Neural progenitor cell (in vitro differentiated cells): ENCODE measurements around the gene GYS2. TPM values are rescaled to one million over a fixed set of nuclear protein-coding genes. Genes with fewer than 3 reads are reported as not detected.
A peak's percentile ranks its signal among the peaks of the same experiment; 100 is the strongest.

ENCODE experiments used
- DNase-seq: peaks from one replicate; pipeline ENCODE4 v3.0.0-alpha.2; 2016; ENCODE audit warnings: low spot score
- H2AFZ ChIP-seq: fragments of 200-600 bp; sonication (generic); replicated peaks from 2 replicates; pipeline ENCODE4 v1.6.1; 2016; ENCODE audit warnings: antibody characterized with exemption
- H3F3A ChIP-seq: fragments of 200-600 bp; sonication (generic); 2 replicates; pipeline ENCODE4 v1.6.1; 2016; ENCODE audit warnings: antibody characterized with exemption, low read depth
- H3K27ac ChIP-seq: fragments of 200-600 bp; sonication (generic); 2 replicates; pipeline ENCODE4 v1.5.1; 2016; ENCODE audit warnings: mild to moderate bottlenecking
- H3K27me3 ChIP-seq: fragments of 200-600 bp; sonication (generic); 2 replicates; pipeline ENCODE4 v1.6.1; 2016; ENCODE audit warnings: mild to moderate bottlenecking, moderate library complexity
- H3K36me3 ChIP-seq: fragments of 200-600 bp; sonication (generic); 2 replicates; pipeline ENCODE4 v1.5.1; 2016
- H3K4me1 ChIP-seq: fragments of 200-600 bp; sonication (generic); 2 replicates; pipeline ENCODE4 v1.6.1; 2016; ENCODE audit warnings: mixed run types
- H3K4me2 ChIP-seq: fragments of 200-600 bp; sonication (generic); 2 replicates; pipeline ENCODE4 v1.6.1; 2016
- H3K4me3 ChIP-seq: fragments of 200-600 bp; sonication (generic); 2 replicates; pipeline ENCODE4 v1.5.1; 2016
- H3K79me2 ChIP-seq: fragments of 200-600 bp; sonication (generic); 2 replicates; pipeline ENCODE4 v1.6.1; 2016; ENCODE audit warnings: low read depth
- H3K9ac ChIP-seq: fragments of 200-600 bp; sonication (generic); 2 replicates; pipeline ENCODE4 v1.6.1; 2016
- H3K9me3 ChIP-seq: fragments of 200-600 bp; sonication (generic); 2 replicates; pipeline ENCODE4 v1.5.1; 2016; ENCODE audit warnings: low read depth
- H4K20me1 ChIP-seq: fragments of 200-600 bp; sonication (generic); 2 replicates; pipeline ENCODE4 v1.6.1; 2016; ENCODE audit warnings: low read depth
- H3K27ac Mint-ChIP-seq: 3 replicates; pipeline ENCODE4 v1.8.0; 2021; ENCODE audit warnings: mixed read lengths
- H3K27me3 Mint-ChIP-seq: 2 replicates; pipeline ENCODE4 v1.8.0; 2022; ENCODE audit warnings: low read depth, mild to moderate bottlenecking, inconsistent platforms, moderate library complexity, mixed read lengths; ENCODE audit not compliant: insufficient read depth
- H3K36me3 Mint-ChIP-seq: 3 replicates; pipeline ENCODE4 v1.8.0; 2021; ENCODE audit warnings: mixed read lengths
- H3K4me1 Mint-ChIP-seq: 3 replicates; pipeline ENCODE4 v1.8.0; 2021; ENCODE audit warnings: mixed read lengths
- H3K4me3 Mint-ChIP-seq: 3 replicates; pipeline ENCODE4 v1.8.0; 2021; ENCODE audit warnings: mild to moderate bottlenecking, moderate library complexity, mixed read lengths
- H3K9me3 Mint-ChIP-seq: 3 replicates; pipeline ENCODE4 v1.8.0; 2020; ENCODE audit warnings: mixed read lengths
- CTCF ChIP-seq: fragments of 200-600 bp; sonication (generic); IDR thresholded peaks from 2 replicates; pipeline ENCODE4 v1.5.1; 2017; ENCODE audit warnings: antibody characterized with exemption, mild to moderate bottlenecking
- EZH2 ChIP-seq: fragments of 200-600 bp; sonication (generic); IDR thresholded peaks from 2 replicates; pipeline ENCODE4 v1.6.1; 2017; ENCODE audit warnings: antibody characterized with exemption, mild to moderate bottlenecking, moderate library complexity
- EZH2phosphoT487 ChIP-seq: fragments of 200-600 bp; sonication (generic); IDR thresholded peaks from 2 replicates; pipeline ENCODE4 v1.6.1; 2017; ENCODE audit warnings: antibody characterized with exemption
- total RNA-seq: library from RNA; depleted of rRNA; stranded (reverse); fragments of >200 nt; gene quantifications from 2 replicates; pipeline ENCODE4 v1.2.3, GENCODE V29; 2015; ENCODE audit warnings: low replicate concordance

Gene GYS2
- total RNA-seq, 1 donor from 2014 or later = not detected

GRCh38 chr12:21502872-21503271 lies 101.8 kb downstream of the GYS2 start:
- H3K9me3 Mint-ChIP-seq = no peaks in the 10 kb centered on the region
- Histone ChIP-seq H3K9ac (peak overlapping the region; percentile 88), H3K36me3 (peaks cover 4% of the 10 kb centered on the region), H3K4me3 (peak overlapping the region; percentile 77), H3K27me3 (no peaks in the 10 kb centered on the region), H4K20me1 (peaks cover 24% of the 10 kb centered on the region), H3K79me2 (peaks cover 83% of the 10 kb centered on the region), H2AFZ (no peak overlapping the region), H3K9me3 (no peaks in the 10 kb centered on the region), H3K4me1 (peaks cover 25% of the 10 kb centered on the region), H3F3A (peaks cover 11% of the 10 kb centered on the region), H3K27ac (no peak overlapping the region), H3K4me2 (peak overlapping the region; percentile 99)
- H3K36me3 Mint-ChIP-seq = peaks cover 3% of the 10 kb centered on the region
- H3K27ac Mint-ChIP-seq = no peak overlapping the region
- TF ChIP-seq EZH2 = no peak
- no peak for TF ChIP-seq CTCF
- no peak for TF ChIP-seq EZH2phosphoT487
- no peak for DNase-seq
- no peak overlapping the region for H3K4me3 Mint-ChIP-seq
- H3K4me1 Mint-ChIP-seq = peaks cover 17% of the 10 kb centered on the region
- no peaks in the 10 kb centered on the region for H3K27me3 Mint-ChIP-seq

GRCh38 chr12:21502164-21502496 lies 102.5 kb downstream of the GYS2 start:
- Histone ChIP-seq H3K36me3 (peaks cover 4% of the 10 kb centered on the region), H3K4me3 (peak overlapping the region; percentile 77), H3K4me2 (peak overlapping the region; percentile 99), H3K4me1 (peaks cover 25% of the 10 kb centered on the region), H3K27me3 (no peaks in the 10 kb centered on the region), H3K79me2 (peaks cover 76% of the 10 kb centered on the region), H2AFZ (peak overlapping the region; percentile 77), H4K20me1 (peaks cover 19% of the 10 kb centered on the region), H3K9me3 (no peaks in the 10 kb centered on the region), H3F3A (peaks cover 11% of the 10 kb centered on the region), H3K9ac (peak overlapping the region; percentile 88), H3K27ac (peak overlapping the region; percentile 83)
- DNase-seq = no peak
- no peak overlapping the region for H3K4me3 Mint-ChIP-seq
- no peak overlapping the region for H3K27ac Mint-ChIP-seq
- no peaks in the 10 kb centered on the region for H3K9me3 Mint-ChIP-seq
- H3K36me3 Mint-ChIP-seq = peaks cover 6% of the 10 kb centered on the region
- H3K4me1 Mint-ChIP-seq = peaks cover 17% of the 10 kb centered on the region
- no peak for TF ChIP-seq EZH2
- TF ChIP-seq EZH2phosphoT487 = no peak
- TF ChIP-seq CTCF = no peak
- H3K27me3 Mint-ChIP-seq = no peaks in the 10 kb centered on the region

- Histone ChIP-seq H3K9me3 (no peaks in the 10 kb centered on the region), H3K27me3 (no peaks in the 10 kb centered on the region), H3K4me1 (peaks cover 25% of the 10 kb centered on the region), H2AFZ (peak within 1 kb of the TSS; percentile 77), H3K27ac (peak within 1 kb of the TSS; percentile 83), H3K79me2 (peaks cover 70% of the 10 kb centered on the region), H3K4me3 (peak within 1 kb of the TSS; percentile 77), H3F3A (peaks cover 11% of the 10 kb centered on the region), H3K4me2 (peak within 1 kb of the TSS; percentile 99), H3K36me3 (peaks cover 4% of the 10 kb centered on the region), H3K9ac (peak within 1 kb of the TSS; percentile 88), H4K20me1 (peaks cover 18% of the 10 kb centered on the region)
- Mint-ChIP-seq H3K4me3 (no peak within 1 kb of the TSS), H3K36me3 (peaks cover 6% of the 10 kb centered on the region), H3K4me1 (peaks cover 17% of the 10 kb centered on the region), H3K9me3 (no peaks in the 10 kb centered on the region), H3K27me3 (no peaks in the 10 kb centered on the region), H3K27ac (no peak within 1 kb of the TSS)
- peak; percentile 97 for DNase-seq
- TF ChIP-seq EZH2 (peak; percentile 36), CTCF (no peak)
These were observed 103.1 kb downstream of the GYS2 start, which contains the start of the genes GOLT1B and RECQL for GRCh38 chr12:21501258-21502163. Gene GOLT1B, plus strand, starts transcription at chr12:21501789. Its CDS starts 135 bp downstream, at chr12:21501924. Gene RECQL, minus strand, starts transcription at chr12:21501635. Its CDS starts 2,065 bp downstream, at chr12:21499570.
